GM18502 (cell line): ENCODE results near the gene CNTNAP2.

ENCODE experiments used
- ATAC-seq: cut with Tn5 transposase; IDR thresholded peaks from one replicate; pipeline ENCODE4 v1.9.1; 2021; ENCODE audit warnings: mild to moderate bottlenecking; ENCODE audit not compliant: unreplicated experiment, poor library complexity

CNTNAP2 gene

GRCh38 chr7:147170341-147171012 lies 1053.9 kb downstream of the CNTNAP2 start:
- no peak for ATAC-seq

- no peak for ATAC-seq
These were observed 1054.4 kb downstream of the CNTNAP2 start for GRCh38 chr7:147171013-147171391.

- ATAC-seq: no peak
These were observed 1057.3 kb downstream of the CNTNAP2 start for GRCh38 chr7:147173883-147174282.

- ATAC-seq: no peak
These were observed 1066.3 kb downstream of the CNTNAP2 start for GRCh38 chr7:147182874-147183273.

- no peak for ATAC-seq
These were observed 1066.7 kb downstream of the CNTNAP2 start for GRCh38 chr7:147183276-147183675.

- no peak for ATAC-seq
These were observed 1071.9 kb downstream of the CNTNAP2 start for GRCh38 chr7:147188467-147188866.

GRCh38 chr7:147193476-147193875 lies 1076.9 kb downstream of the CNTNAP2 start:
- no peak for ATAC-seq

GRCh38 chr7:147196481-147196880 lies 1079.9 kb downstream of the CNTNAP2 start:
- no peak for ATAC-seq

GRCh38 chr7:147197006-147197405 lies 1080.4 kb downstream of the CNTNAP2 start:
- ATAC-seq: no peak

- no peak for ATAC-seq
These were observed 1083.3 kb downstream of the CNTNAP2 start for GRCh38 chr7:147199868-147200267.

GRCh38 chr7:147207988-147208387 lies 1091.4 kb downstream of the CNTNAP2 start:
- ATAC-seq: no peak

- ATAC-seq: no peak
These were observed 1114.7 kb downstream of the CNTNAP2 start for GRCh38 chr7:147231275-147231674.

GRCh38 chr7:147235645-147236382 lies 1119.2 kb downstream of the CNTNAP2 start:
- no peak for ATAC-seq

GRCh38 chr7:147240468-147240867 lies 1123.9 kb downstream of the CNTNAP2 start:
- ATAC-seq: no peak

- ATAC-seq: peak; percentile 75
These were observed 1128.7 kb downstream of the CNTNAP2 start for GRCh38 chr7:147245274-147245673.

GRCh38 chr7:147249956-147250355 lies 1133.4 kb downstream of the CNTNAP2 start:
- no peak for ATAC-seq

GRCh38 chr7:147251751-147252325 lies 1135.2 kb downstream of the CNTNAP2 start:
- ATAC-seq: no peak

GRCh38 chr7:147261693-147262092 lies 1145.1 kb downstream of the CNTNAP2 start:
- no peak for ATAC-seq

GRCh38 chr7:147265528-147265927 lies 1148.9 kb downstream of the CNTNAP2 start:
- ATAC-seq: no peak

GRCh38 chr7:147276106-147276505 lies 1159.5 kb downstream of the CNTNAP2 start:
- no peak for ATAC-seq

- no peak for ATAC-seq
These were observed 1160.3 kb downstream of the CNTNAP2 start for GRCh38 chr7:147276783-147277370.
